Ishikawa (cell line): ENCODE results near the gene RFK.

Experiments
- CEBPB ChIP-seq: IDR thresholded peaks from 2 replicates; pipeline ENCODE4 v1.6.1; 2012
- CREB1 ChIP-seq: IDR thresholded peaks from 2 replicates; pipeline ENCODE4 v1.6.1; 2012; ENCODE audit warnings: low read depth
- EGR1 ChIP-seq: IDR thresholded peaks from 2 replicates; pipeline ENCODE4 v1.6.1; 2012
- EP300 ChIP-seq: IDR thresholded peaks from 2 replicates; pipeline ENCODE4 v1.6.1; 2012; ENCODE audit warnings: borderline replicate concordance
- FOXM1 ChIP-seq: IDR thresholded peaks from 2 replicates; pipeline ENCODE4 v1.6.1; 2012; ENCODE audit warnings: low read depth, borderline replicate concordance
- NFIC ChIP-seq: IDR thresholded peaks from 2 replicates; pipeline ENCODE4 v1.6.1; 2012
- RAD21 ChIP-seq: IDR thresholded peaks from 2 replicates; pipeline ENCODE4 v1.6.1; 2012; ENCODE audit warnings: low read depth
- TAF1 ChIP-seq: IDR thresholded peaks from 2 replicates; pipeline ENCODE4 v1.6.1; 2012; ENCODE audit warnings: low read depth, mild to moderate bottlenecking
- TCF12 ChIP-seq: IDR thresholded peaks from 2 replicates; pipeline ENCODE4 v1.6.1; 2012; ENCODE audit warnings: low read depth
- TEAD4 ChIP-seq: IDR thresholded peaks from 2 replicates; pipeline ENCODE4 v1.6.1; 2012
- YY1 ChIP-seq: IDR thresholded peaks from 2 replicates; pipeline ENCODE4 v1.6.1; 2012; ENCODE audit warnings: low read depth
- ZBTB7A ChIP-seq: IDR thresholded peaks from 2 replicates; pipeline ENCODE4 v1.6.1; 2012; ENCODE audit warnings: low read depth
- TF ChIP-seq, protein P1 (sequence below): IDR thresholded peaks from 2 replicates; pipeline ENCODE4 v1.6.1; 2012
- TF ChIP-seq, protein P2 (sequence below): IDR thresholded peaks from 2 replicates; pipeline ENCODE4 v1.6.1; 2012
- TF ChIP-seq, protein P3 (sequence below): IDR thresholded peaks from 2 replicates; pipeline ENCODE4 v1.6.1; 2012; ENCODE audit warnings: low read depth, mild to moderate bottlenecking

Gene RFK

DNA sequence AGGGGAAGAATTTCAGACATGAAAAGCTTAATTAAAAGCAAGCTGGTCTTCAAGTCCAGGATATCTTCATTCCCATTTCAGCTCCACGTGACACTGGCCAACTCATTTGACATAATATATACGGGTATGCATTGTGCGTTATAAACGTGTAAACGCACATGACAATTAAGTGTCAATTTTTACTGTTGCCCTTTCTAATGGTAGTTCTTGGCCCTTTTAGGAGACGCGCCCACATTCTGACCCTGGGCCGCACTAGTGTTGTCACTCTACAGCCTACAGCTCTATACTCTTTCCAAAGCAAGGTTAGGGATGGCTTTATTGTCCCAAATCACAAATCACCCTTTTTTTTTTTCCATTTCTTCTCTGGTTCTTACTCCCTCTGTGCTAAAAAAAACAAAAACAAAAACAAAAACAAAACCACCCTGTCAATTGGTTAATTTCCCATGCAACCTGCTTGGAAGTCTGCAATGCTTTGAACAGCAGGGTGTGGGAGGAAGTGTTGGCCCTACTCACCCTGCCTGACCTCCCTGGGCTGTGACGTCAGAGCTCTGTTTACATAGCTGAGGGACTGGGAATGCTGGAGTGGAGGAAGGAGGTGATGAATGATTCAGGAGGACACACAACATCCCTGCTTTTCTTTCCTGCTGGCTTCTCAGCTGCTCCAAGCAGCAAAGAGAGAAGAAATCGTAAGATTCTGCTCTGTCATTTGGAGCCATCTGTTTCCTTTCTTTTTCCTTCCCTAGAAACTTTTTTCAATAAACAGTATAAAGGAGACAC is 19.3 kb downstream of the RFK start:
- TF ChIP-seq CREB1 = 0 out of 2 replicates have a peak, but pooled peaks have one; percentile 42
- TF ChIP-seq, protein P1, sequence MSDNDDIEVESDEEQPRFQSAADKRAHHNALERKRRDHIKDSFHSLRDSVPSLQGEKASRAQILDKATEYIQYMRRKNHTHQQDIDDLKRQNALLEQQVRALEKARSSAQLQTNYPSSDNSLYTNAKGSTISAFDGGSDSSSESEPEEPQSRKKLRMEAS = peak; percentile 17; the same call in 1 of the 2 replicates
- TF ChIP-seq RAD21 = no peak
- peak; percentile 26; the same call in 1 of the 2 replicates for TF ChIP-seq TEAD4
- TF ChIP-seq EP300 = 0 out of 2 replicates have a peak, but pooled peaks have one; percentile 18
- no peak for TF ChIP-seq ZBTB7A

DNA sequence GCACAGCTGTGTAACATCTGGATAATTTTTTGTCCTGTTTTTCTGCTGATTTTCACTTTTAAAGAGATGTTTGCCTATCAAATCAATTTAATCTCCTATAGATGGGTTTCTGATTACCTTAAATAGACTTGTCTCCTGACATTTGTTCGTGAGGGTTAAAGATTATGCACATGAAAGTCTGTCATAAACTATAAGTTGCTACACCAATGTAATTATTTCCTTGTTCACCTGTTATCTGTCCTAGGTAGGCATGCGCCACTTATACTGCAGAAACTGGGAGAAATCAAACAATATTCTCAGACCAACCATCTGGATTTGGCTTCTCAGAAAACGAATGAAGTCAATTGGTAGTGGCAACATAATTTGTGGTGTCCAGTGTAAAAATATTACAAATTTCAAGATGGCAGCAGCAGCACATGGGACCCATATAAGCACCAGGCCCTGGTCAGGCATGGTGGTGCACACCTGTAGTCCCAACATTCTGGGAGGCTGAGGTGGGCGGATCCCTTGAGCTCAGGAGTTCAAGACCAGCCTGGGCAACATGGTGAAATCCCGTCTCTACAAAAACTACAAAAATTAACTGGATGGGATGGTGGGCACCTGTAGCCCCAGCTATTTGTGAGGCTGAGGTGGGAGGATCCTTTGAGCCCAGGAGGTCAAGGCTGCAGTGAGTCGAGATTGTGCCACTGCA is 20.3 kb downstream of the RFK start:
- no peak for TF ChIP-seq RAD21
- TF ChIP-seq, protein P2, sequence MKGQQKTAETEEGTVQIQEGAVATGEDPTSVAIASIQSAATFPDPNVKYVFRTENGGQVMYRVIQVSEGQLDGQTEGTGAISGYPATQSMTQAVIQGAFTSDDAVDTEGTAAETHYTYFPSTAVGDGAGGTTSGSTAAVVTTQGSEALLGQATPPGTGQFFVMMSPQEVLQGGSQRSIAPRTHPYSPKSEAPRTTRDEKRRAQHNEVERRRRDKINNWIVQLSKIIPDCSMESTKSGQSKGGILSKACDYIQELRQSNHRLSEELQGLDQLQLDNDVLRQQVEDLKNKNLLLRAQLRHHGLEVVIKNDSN = no peak
- TF ChIP-seq, protein P1 = no peak
- no peak for TF ChIP-seq ZBTB7A
- no peak for TF ChIP-seq FOXM1
- TF ChIP-seq TEAD4 = no peak
- TF ChIP-seq, protein P3, sequence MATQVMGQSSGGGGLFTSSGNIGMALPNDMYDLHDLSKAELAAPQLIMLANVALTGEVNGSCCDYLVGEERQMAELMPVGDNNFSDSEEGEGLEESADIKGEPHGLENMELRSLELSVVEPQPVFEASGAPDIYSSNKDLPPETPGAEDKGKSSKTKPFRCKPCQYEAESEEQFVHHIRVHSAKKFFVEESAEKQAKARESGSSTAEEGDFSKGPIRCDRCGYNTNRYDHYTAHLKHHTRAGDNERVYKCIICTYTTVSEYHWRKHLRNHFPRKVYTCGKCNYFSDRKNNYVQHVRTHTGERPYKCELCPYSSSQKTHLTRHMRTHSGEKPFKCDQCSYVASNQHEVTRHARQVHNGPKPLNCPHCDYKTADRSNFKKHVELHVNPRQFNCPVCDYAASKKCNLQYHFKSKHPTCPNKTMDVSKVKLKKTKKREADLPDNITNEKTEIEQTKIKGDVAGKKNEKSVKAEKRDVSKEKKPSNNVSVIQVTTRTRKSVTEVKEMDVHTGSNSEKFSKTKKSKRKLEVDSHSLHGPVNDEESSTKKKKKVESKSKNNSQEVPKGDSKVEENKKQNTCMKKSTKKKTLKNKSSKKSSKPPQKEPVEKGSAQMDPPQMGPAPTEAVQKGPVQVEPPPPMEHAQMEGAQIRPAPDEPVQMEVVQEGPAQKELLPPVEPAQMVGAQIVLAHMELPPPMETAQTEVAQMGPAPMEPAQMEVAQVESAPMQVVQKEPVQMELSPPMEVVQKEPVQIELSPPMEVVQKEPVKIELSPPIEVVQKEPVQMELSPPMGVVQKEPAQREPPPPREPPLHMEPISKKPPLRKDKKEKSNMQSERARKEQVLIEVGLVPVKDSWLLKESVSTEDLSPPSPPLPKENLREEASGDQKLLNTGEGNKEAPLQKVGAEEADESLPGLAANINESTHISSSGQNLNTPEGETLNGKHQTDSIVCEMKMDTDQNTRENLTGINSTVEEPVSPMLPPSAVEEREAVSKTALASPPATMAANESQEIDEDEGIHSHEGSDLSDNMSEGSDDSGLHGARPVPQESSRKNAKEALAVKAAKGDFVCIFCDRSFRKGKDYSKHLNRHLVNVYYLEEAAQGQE = no peak
- TF ChIP-seq CREB1 = no peak
- TF ChIP-seq EP300 = no peak
- TF ChIP-seq YY1 = no peak
- TF ChIP-seq CEBPB = no peak
- TF ChIP-seq TCF12 = no peak
- no peak for TF ChIP-seq EGR1
- no peak for TF ChIP-seq TAF1
- TF ChIP-seq NFIC = no peak

DNA sequence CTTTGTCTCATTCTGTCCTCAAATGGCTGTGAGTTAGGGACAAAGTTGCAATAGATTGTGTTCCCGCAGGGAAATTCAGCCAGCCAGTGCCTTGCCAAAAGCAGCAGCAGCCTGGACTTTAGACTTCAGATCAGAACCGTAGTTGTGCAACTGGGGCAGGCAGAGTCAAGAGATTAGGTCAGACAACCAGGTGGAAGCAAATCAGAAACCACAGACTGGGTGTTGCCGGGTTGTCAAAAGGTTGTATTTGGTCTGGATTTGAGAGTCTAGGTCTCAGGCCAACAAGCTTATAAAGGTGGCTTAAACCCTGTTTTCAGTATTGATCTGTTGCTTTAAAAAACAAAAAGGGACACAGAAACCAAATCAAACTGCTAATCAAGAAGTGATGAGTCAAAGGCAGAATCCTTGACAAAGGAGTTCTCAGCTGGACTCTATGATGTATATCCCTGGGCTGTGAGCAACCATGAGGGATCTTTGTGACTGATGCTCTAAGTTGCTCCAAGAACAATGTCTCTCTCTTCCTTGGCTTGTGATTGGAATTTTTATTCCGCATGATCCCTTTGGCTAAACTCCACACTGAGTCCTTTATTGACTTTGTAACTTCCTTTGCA is 20.9 kb downstream of the RFK start:
- TF ChIP-seq RAD21 (no peak), EGR1 (no peak), TAF1 (no peak), YY1 (no peak), EP300 (no peak), TCF12 (no peak), FOXM1 (no peak), ZBTB7A (no peak), CREB1 (no peak), NFIC (no peak), CEBPB (no peak), TEAD4 (no peak)
- TF ChIP-seq, protein P2 = no peak
- TF ChIP-seq, protein P3 = no peak
- TF ChIP-seq, protein P1 = no peak

DNA sequence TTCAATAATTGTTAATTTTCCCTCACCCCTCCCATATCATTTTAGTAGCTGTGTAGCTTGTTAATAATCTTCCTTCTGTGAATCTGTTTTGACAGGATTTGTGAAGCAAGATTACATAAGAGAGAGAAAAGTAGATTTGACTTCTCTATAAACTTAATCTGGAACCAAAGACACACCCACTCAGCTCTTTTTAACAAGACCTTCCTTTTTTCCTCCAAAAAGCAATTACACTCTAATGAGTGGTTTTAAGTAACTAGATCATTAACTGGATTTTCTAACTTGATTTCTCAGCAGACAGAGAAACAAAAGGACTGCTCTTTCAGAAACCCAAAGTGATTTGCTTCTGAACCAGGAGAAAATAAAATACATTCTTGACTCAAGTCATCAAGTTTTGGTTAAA is 21.9 kb downstream of the RFK start:
- TF ChIP-seq TAF1 = no peak
- no peak for TF ChIP-seq CREB1
- TF ChIP-seq EGR1 = no peak
- no peak for TF ChIP-seq NFIC

DNA sequence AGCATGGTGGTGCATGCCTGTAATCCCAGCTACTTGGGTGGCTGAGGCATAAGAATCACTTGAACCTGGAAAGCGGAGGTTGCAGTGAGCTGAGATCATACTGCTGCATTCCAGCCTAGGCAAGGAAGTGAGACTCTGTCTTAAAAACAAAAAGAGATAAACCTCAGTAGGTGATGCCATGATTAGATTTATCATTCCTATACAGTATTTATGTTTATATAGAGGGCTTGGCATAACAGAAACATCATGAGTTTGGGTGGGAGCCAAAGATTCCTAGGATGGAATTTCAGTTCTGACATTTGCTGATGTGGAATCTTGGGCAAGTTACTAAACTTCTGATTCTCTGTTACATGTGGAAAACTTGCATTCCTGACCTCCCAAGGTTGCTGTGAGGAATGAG is 22.3 kb downstream of the RFK start:
- TF ChIP-seq RAD21 = no peak
- TF ChIP-seq TCF12 = no peak
- no peak for TF ChIP-seq CREB1
- TF ChIP-seq, protein P1 = no peak
- TF ChIP-seq ZBTB7A = no peak
- no peak for TF ChIP-seq NFIC
- TF ChIP-seq EGR1 = no peak
- peak; percentile 44 for TF ChIP-seq TEAD4
- TF ChIP-seq, protein P2 = no peak
- 0 out of 2 replicates have a peak, but pooled peaks have one; percentile 22 for TF ChIP-seq EP300
- no peak for TF ChIP-seq YY1
- TF ChIP-seq FOXM1 = no peak
- TF ChIP-seq TAF1 = no peak
